Right atrium auricular region (tissue), 2 donors: Measurements from ENCODE around the gene DAPK1. TPM values are rescaled to one million over a fixed set of nuclear protein-coding genes. Genes with fewer than 3 reads are reported as not detected.

ENCODE experiments used
- DNase-seq: peaks from one replicate; pipeline ENCODE4 v3.0.0-alpha.2; 2019; ENCODE audit warnings: low spot score
- H3K27ac ChIP-seq, 2 donors: fragments of 200-600 bp; sonication (generic); 1 replicate in 1 of 2; 2 replicates in 1 of 2; pipeline ENCODE4 v1.5.1; 2016 to 2019
- H3K27me3 ChIP-seq, 2 donors: fragments of 200-600 bp; sonication (generic); one replicate each; pipeline versions ENCODE4 v1.5.1 to v1.6.0; 2017 to 2019
- H3K36me3 ChIP-seq: fragments of 200-600 bp; sonication (generic); one replicate; pipeline ENCODE4 v1.5.1; 2016
- H3K4me1 ChIP-seq, 2 donors: fragments of 200-600 bp; sonication (generic); one replicate each; pipeline versions ENCODE4 v1.5.1 to v1.6.0; 2017 to 2019
- H3K4me3 ChIP-seq, 2 donors: fragments of 200-600 bp; sonication (generic); 1 replicate in 1 of 2; 2 replicates in 1 of 2; pipeline ENCODE4 v1.5.1; 2017 to 2019; ENCODE audit warnings: mild to moderate bottlenecking in 1 of 2, moderate library complexity in 1 of 2
- H3K9me3 ChIP-seq, 2 donors: fragments of 200-600 bp; sonication (generic); one replicate each; pipeline ENCODE4 v1.5.1; 2019
- total RNA-seq, 2 donors: library from RNA; depleted of rRNA; stranded (reverse); fragments of >200 nt; gene quantifications; one replicate each; pipeline ENCODE4 v1.1.0, GENCODE V29; 2016
- TF ChIP-seq, protein P1 (sequence below), 2 donors: fragments of 200-600 bp; sonication (generic); IDR thresholded peaks; one replicate each; pipeline ENCODE4 v1.5.1; 2019; ENCODE audit warnings: antibody characterized with exemption in 2 of 2

Gene DAPK1
- total RNA-seq, 2 donors from 2014 or later: 10.1 to 23.0 TPM

DNA sequence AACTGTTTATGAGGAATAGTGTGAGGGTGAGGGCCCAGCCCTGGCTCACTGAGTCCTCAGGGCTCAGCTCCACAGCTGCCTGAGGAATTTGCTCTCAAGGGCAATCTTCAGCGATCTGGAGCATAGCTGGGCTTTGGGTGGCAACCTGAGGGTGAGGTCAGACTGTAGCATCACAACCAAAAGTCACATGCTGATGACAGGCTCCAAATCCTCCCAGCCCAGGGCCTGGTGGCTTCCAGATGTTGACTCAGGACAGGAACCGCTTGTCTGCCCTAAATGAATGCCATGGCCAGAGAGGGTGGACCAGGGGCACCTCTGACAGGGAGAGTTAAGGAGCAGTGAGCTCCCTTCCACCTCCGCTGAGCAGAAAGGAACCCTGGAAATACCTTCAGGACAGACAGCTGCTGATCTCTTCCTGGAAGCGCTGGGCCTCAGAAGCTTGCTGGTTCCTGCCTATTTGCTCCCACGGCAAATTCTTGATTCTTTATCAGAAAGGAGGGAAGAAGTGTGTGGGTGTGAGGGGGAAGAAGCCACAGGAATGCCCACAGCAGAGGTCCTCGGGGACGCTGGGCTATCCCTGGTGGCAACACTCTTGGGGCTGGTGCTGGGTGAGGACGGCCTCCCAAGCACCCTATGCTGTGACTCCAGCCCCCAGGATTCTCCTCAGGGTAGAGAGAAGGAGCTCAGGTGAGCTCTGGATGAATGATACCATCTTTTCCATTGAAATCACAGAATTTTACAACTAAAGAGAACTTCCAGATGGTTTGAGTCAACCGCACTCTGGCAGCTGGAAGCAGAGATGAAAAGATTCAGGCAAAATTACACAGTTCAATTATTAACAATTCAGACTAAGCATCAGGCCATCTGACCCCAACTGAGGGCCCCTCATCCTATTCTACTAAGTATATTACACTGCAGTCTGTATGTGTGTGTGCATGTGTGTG lies 214.5 kb downstream of the DAPK1 start:
- Histone ChIP-seq H3K27me3 (no peaks in the 10 kb centered on the region), H3K9me3 (no peaks in the 10 kb centered on the region), H3K4me3 (no peak overlapping the region), H3K36me3 (no peaks in the 10 kb centered on the region), H3K27ac (no peak overlapping the region), H3K4me1 (peaks cover 0 to 8% of the 10 kb centered on the region in 2 donors)
- peak; percentile 68 for DNase-seq
- TF ChIP-seq, protein P1, sequence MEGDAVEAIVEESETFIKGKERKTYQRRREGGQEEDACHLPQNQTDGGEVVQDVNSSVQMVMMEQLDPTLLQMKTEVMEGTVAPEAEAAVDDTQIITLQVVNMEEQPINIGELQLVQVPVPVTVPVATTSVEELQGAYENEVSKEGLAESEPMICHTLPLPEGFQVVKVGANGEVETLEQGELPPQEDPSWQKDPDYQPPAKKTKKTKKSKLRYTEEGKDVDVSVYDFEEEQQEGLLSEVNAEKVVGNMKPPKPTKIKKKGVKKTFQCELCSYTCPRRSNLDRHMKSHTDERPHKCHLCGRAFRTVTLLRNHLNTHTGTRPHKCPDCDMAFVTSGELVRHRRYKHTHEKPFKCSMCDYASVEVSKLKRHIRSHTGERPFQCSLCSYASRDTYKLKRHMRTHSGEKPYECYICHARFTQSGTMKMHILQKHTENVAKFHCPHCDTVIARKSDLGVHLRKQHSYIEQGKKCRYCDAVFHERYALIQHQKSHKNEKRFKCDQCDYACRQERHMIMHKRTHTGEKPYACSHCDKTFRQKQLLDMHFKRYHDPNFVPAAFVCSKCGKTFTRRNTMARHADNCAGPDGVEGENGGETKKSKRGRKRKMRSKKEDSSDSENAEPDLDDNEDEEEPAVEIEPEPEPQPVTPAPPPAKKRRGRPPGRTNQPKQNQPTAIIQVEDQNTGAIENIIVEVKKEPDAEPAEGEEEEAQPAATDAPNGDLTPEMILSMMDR (IDR thresholded peaks at IDR 0.05): no peak

DNA sequence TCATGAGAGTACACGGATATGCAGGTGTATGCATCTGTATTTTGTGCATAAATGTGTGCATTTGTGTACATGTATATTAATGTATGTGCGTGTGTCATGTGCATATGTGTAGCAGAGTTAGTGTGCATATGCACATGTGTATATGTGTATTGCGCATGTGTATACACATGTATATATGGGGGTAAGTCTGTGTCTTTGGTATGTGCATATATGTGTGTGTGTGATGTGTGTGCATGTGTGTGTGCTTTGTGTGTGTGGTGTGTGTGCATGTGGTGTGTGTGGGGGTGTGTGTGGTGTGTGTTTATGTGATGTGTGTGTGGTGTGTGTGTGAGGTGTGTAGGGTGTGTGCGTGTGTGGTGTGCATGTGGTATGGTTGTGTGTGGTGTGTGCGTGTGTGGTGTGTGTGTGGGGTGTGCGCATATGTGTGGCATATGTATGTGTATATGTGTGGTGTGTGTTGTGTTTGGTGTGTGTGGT lies 215.2 kb downstream of the DAPK1 start:
- DNase-seq: no peak
- peaks cover 0 to 8% of the 10 kb centered on the region in 2 donors for H3K4me1 ChIP-seq
- H3K27ac ChIP-seq: peak overlapping the region; percentile 66 to 71
- H3K36me3 ChIP-seq: no peaks in the 10 kb centered on the region
- H3K4me3 ChIP-seq: no peak overlapping the region
- H3K27me3 ChIP-seq: no peaks in the 10 kb centered on the region
- TF ChIP-seq, protein P1 (IDR thresholded peaks at IDR 0.05): no peak
- no peaks in the 10 kb centered on the region for H3K9me3 ChIP-seq

DNA sequence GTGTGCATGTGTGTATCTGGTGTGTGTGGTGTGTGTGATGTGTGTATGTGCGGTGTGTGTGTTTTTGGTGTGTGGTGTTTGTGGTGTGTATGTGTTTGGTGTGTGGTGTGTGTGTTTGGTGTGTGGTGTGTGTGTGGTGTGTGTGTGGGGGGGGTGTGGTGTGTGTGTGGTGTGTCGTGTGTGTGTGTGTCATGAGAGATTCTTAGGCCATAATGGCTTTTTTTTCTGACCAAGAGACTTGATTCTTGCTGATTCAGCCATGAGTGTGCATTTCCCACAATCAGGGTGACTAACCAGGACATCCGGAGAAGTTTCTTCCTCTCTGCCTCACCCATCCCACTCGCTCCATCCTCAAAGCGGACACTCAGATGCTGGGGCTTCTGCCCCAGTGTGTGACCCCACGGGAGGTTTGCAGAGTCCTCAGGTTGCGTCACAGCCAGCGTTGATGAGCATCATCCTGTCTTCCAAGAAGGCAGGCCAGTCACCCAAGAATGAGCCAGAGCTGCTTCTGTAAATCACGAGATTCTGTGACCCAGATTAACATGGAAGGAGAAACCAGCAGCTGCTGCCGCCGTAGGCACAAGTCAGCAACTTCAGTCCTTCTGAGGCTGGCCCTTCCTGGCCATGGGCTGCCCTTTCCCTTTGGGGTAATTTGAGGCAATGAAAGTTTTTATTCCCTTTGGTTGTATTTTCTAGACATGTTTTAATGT lies 215.8 kb downstream of the DAPK1 start:
- peaks cover 0 to 8% of the 10 kb centered on the region in 2 donors for H3K4me1 ChIP-seq
- peak overlapping the region; percentile 66 to 71 for H3K27ac ChIP-seq
- no peaks in the 10 kb centered on the region for H3K27me3 ChIP-seq
- no peaks in the 10 kb centered on the region for H3K36me3 ChIP-seq
- DNase-seq: peak; percentile 96
- no peaks in the 10 kb centered on the region for H3K9me3 ChIP-seq
- peak overlapping the region in 1 of 2 donors; percentile 15 for H3K4me3 ChIP-seq
- TF ChIP-seq, protein P1 (IDR thresholded peaks at IDR 0.05): no peak

DNA sequence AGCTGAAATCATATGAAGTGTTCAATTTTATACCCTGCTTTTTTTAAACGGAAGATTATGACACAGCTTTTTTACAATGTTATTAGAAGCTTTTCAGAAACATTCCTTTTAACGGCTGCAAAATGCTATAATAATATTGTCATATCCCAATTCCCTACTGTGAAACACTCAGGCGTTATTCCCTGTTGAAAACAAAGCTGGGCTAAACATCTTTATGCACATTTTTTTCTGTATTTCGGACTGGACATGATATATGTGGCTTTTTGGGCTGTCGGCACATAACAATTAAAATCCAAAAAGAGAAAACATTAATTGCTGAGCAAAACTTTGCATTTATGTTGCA lies 216.3 kb downstream of the DAPK1 start:
- no peaks in the 10 kb centered on the region for H3K36me3 ChIP-seq
- peak overlapping the region in 1 of 2 donors; percentile 15 for H3K4me3 ChIP-seq
- H3K27ac ChIP-seq: peak overlapping the region; percentile 66 to 71
- TF ChIP-seq, protein P1 (IDR thresholded peaks at IDR 0.05): no peak
- no peak for DNase-seq
- H3K9me3 ChIP-seq: no peaks in the 10 kb centered on the region
- H3K4me1 ChIP-seq: peaks cover 0 to 8% of the 10 kb centered on the region in 2 donors
- H3K27me3 ChIP-seq: no peaks in the 10 kb centered on the region

DNA sequence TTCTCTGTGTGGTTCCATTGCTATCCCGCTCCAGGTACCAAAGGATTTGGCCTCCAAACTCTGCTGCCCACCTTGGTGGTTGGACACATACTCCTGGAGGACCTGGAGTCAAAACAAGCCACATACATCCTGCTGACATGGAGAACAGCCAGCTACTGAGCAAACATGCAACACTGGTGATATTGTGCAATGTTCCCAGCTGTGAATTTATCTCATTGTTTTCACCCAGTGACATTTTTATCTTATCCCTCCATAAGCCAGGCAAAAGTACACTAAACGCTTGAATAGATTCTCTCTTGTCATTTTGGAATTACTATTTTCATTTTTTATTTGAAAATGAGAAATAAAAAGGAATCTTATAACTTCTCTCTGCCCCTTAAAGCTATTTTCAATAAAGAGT lies 217.2 kb downstream of the DAPK1 start:
- no peaks in the 10 kb centered on the region for H3K36me3 ChIP-seq
- TF ChIP-seq, protein P1 (IDR thresholded peaks at IDR 0.05): no peak
- H3K27ac ChIP-seq: peak overlapping the region; percentile 66 to 71
- H3K4me3 ChIP-seq: no peak overlapping the region
- peak; percentile 73 for DNase-seq
- H3K27me3 ChIP-seq: no peaks in the 10 kb centered on the region
- H3K9me3 ChIP-seq: no peaks in the 10 kb centered on the region
- peaks cover 0 to 8% of the 10 kb centered on the region in 2 donors for H3K4me1 ChIP-seq
